GM20000 (cell line): ENCODE results near the gene TBL1X.

Experiments used
- DNase-seq: peaks from one replicate; pipeline ENCODE4 v3.0.0; 2012; ENCODE audit warnings: low spot score
- CTCF ChIP-seq: IDR thresholded peaks from 2 replicates; pipeline ENCODE4 v1.5.1; 2012; ENCODE audit warnings: mild to moderate bottlenecking, control low read depth; ENCODE audit errors: extremely low read depth, missing control alignments

Gene TBL1X

DNA sequence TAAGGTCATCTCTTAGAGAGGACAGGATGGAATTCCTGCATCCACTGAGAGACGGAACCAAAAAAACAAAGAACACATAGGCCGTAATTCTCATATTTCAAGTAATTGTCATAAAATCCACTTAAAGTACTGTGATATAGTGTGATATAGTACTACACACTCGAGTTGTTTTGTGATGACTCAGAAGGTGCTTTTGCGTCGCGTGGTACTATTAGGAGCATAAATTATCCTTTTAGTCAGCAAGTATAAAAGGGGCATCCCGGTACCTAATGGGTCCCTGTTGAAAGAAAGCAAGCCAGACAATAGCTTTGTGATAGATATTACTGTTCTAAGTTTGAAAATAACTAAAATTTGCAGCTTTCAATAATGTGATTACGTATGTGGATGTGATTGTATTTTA lies 245.5 kb downstream of the TBL1X start:
- no peak for DNase-seq
- no peak for TF ChIP-seq CTCF

DNA sequence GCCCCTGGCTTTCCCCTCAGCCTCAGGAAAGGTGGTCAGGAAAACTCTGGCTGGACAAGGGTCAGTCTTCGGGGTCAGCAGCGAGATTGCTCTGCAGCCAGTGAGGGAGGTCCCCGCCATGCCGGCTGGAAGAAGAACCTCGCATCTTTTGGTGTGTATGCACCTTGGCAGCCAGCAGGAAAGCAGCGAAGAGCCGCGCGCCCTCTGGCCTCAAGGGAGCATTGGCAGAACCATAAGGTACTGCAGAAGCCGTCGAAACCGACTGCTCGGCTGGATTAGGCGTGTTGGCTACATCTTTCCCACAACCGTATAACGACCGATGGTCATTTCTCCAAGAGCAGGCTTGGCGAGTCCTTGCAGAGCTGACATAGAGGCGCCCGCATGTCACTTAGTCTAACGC lies 252.5 kb downstream of the TBL1X start:
- TF ChIP-seq CTCF: no peak
- no peak for DNase-seq

DNA sequence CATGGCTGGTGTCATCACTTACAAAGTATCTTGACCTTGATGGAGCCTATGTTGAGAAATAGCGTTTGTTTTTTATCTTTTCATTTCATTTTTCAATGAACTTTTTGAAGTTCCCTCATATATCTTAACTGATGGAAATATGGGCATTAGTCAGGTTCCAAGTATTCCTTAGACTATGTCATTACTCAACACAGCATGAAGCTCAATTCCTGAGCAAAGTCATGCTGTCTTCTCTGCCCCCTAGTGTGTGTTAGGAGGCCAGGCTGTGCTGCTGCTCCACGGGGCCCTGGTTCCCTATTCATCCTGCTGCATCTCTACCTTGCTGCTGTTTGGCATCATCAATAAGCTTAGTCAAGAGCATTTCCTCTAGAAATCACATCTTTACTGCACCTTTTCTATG lies 259.9 kb downstream of the TBL1X start:
- DNase-seq: no peak
- no peak for TF ChIP-seq CTCF

- no peak for TF ChIP-seq CTCF
- DNase-seq: no peak
Observed at GRCh38 chrX:9728261-9728660, 263.4 kb downstream of the TBL1X start.

- TF ChIP-seq CTCF: no peak
- no peak for DNase-seq
Observed at GRCh38 chrX:9729171-9729885, 264.5 kb downstream of the TBL1X start.

DNA sequence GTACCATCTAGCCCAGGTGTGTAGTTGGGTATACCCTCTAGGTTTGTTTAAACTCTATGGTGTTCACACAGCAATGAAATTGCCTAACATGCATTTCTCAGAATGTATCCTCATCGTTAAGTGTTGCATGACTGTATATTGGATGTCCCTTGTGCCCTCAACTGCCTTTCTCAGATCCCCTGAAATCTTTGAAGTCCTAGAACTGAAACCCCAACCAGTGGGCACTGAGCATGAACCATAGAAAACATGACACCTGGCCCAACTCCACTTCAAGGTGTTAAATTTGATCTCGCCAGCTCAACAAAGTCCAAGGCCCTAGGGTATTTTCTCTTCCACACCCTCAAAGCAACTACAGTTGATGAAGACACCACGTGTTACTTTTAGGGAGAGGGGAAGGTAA lies 265.2 kb downstream of the TBL1X start:
- TF ChIP-seq CTCF: no peak
- DNase-seq: no peak

DNA sequence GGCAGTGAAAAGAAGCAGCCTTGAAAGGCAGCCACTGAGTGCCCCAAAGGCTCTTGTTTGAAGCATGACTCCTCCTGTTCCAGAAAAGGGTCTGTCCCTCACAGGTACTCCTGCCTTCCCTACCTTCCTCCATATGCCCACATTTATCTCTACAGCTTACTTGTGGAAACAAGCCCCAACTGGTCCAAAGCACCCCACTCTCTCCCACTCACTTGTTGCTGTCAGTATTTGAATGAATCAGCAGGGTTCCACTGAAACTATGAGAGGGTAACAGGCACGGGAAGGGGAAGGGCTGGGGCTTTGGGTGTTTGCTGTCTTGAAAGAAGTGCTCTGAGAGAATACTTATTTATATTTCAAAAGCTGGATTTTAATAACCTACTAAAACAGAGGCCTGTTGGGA lies 265.9 kb downstream of the TBL1X start:
- DNase-seq: peak; percentile 11
- TF ChIP-seq CTCF: no peak
